HUDEP-2 (cell line): Measurements from ENCODE around the gene PTPN2.
"Not testable (repeated sequence)": the region's sequence is repeated elsewhere in the genome, so short reads cannot be mapped to it uniquely, and the experiment has no call there.

Experiments used
- DNase-seq, 76 experiments: peaks; one replicate each; lab custom pipeline; 2025; ENCODE audit not compliant: unreplicated experiment in 76 of 76; lab: John Stamatoyannopoulos, UW

PTPN2 gene

GRCh38 chr18:12895014-12895413 is 11.0 kb upstream of the PTPN2 start:
- DNase-seq, result no peak

- DNase-seq, result no peak
Measured at GRCh38 chr18:12891561-12891960, 7.5 kb upstream of the PTPN2 start.

- DNase-seq, result no peak
Measured at GRCh38 chr18:12890964-12891363, 6.9 kb upstream of the PTPN2 start.

- DNase-seq, result peak in 4 of 76 experiments; percentile 9 to 41 (median 30)
Measured at GRCh38 chr18:12886498-12887126, 2.6 kb upstream of the PTPN2 start.

- DNase-seq, result peak in 9 of 76 experiments; percentile 3 to 49 (median 27)
Measured at GRCh38 chr18:12885500-12885899, 1.5 kb upstream of the PTPN2 start.

- peak in 5 of 76 experiments; percentile 21 to 62 (median 23) for DNase-seq
Measured at GRCh38 chr18:12884406-12885323, 628 bp upstream of the PTPN2 start.

- no peak for DNase-seq
Measured at GRCh38 chr18:12883372-12883683, 709 bp downstream of the PTPN2 start.

- peak in 2 of 76 experiments; percentile 7 to 39 for DNase-seq
Measured at GRCh38 chr18:12882453-12883371, 1.3 kb downstream of the PTPN2 start.

- DNase-seq, result peak in 1 of 76 experiments; percentile 18
Measured at GRCh38 chr18:12880541-12880910, 3.5 kb downstream of the PTPN2 start.

GRCh38 chr18:12879840-12880540 is 4.0 kb downstream of the PTPN2 start:
- no peak for DNase-seq

- not testable (repeated sequence) for DNase-seq
Measured at GRCh38 chr18:12874992-12875391, 9.0 kb downstream of the PTPN2 start.

- DNase-seq, result not testable (repeated sequence)
Measured at GRCh38 chr18:12873961-12874567, 10.0 kb downstream of the PTPN2 start.

GRCh38 chr18:12872408-12872807 is 11.6 kb downstream of the PTPN2 start:
- DNase-seq, result no peak

- DNase-seq, result no peak
Measured at GRCh38 chr18:12868576-12868975, 15.5 kb downstream of the PTPN2 start.

- DNase-seq, result no peak
Measured at GRCh38 chr18:12867441-12868123, 16.5 kb downstream of the PTPN2 start.

GRCh38 chr18:12863687-12864216 is 20.3 kb downstream of the PTPN2 start:
- no peak for DNase-seq

- no peak for DNase-seq
Measured at GRCh38 chr18:12862874-12863482, 21.1 kb downstream of the PTPN2 start.

GRCh38 chr18:12862467-12862866 is 21.6 kb downstream of the PTPN2 start:
- DNase-seq, result no peak

- no peak for DNase-seq
Measured at GRCh38 chr18:12861637-12862036, 22.4 kb downstream of the PTPN2 start.
